Esophagus squamous epithelium (tissue), 5 donors: ENCODE data around the gene EPB41L4A. TPM values are rescaled to one million over a fixed set of nuclear protein-coding genes. Genes with fewer than 3 reads are reported as not detected.

Experiments used
- DNase-seq: peaks from one replicate; lab custom pipeline; 2025; lab: John Stamatoyannopoulos, UW
- H3K27ac ChIP-seq, 4 donors: fragments of 200-600 bp; sonication (generic); one replicate each; pipeline ENCODE4 v1.5.1; 2016 to 2019; ENCODE audit warnings: mild to moderate bottlenecking in 1 of 4
- H3K27me3 ChIP-seq, 4 donors: fragments of 200-600 bp; sonication (generic); 1 replicate in 3 of 4; 2 replicates in 1 of 4; pipeline versions ENCODE4 v1.5.1 to v1.6.0; 2017 to 2021; ENCODE audit warnings: antibody characterized with exemption in 1 of 4
- H3K36me3 ChIP-seq, 3 donors: fragments of 200-600 bp; sonication (generic); one replicate each; pipeline ENCODE4 v1.5.1; 2016 to 2019
- H3K4me1 ChIP-seq, 3 donors: fragments of 200-600 bp; sonication (generic); one replicate each; pipeline ENCODE4 v1.5.1; 2017 to 2019
- H3K4me3 ChIP-seq, 4 donors: fragments of 200-600 bp; sonication (generic); 1 replicate in 3 of 4; 2 replicates in 1 of 4; pipeline ENCODE4 v1.5.1; 2016 to 2019; ENCODE audit warnings: mild to moderate bottlenecking in 2 of 4, moderate library complexity in 1 of 4
- H3K9me3 ChIP-seq, 3 donors: fragments of 200-600 bp; sonication (generic); one replicate each; pipeline ENCODE4 v1.5.1; 2016 to 2019
- POLR2A ChIP-seq, 4 donors: fragments of 450-650 bp; IDR thresholded peaks; one replicate each; pipeline ENCODE4 v1.6.1; 2017; ENCODE audit warnings: antibody characterized with exemption in 4 of 4, mild to moderate bottlenecking in 4 of 4, moderate library complexity in 3 of 4
- WGBS, 2 donors: methylation state at CpG; one replicate each; pipeline ENCODE4 v1.1.5; 2018; 5-methylcytosine and 5-hydroxymethylcytosine counted together
- intact Hi-C: fragments of 100-400 bp; cut with DNase I; formaldehyde crosslinking; loops from one replicate; pipeline ENCODE4 v1.15.0; 2022
- total RNA-seq, 4 donors: library from RNA; depleted of rRNA; stranded (reverse); fragments of >200 nt; gene quantifications; one replicate each; pipeline ENCODE4 v1.1.0, GENCODE V29; 2016
- TF ChIP-seq, protein P1 (sequence below), 6 experiments: fragments of 450-650 bp in 4 of 6; fragments of 200-600 bp in 2 of 6; sonication (generic) in 2 of 6; IDR thresholded peaks; one replicate each; pipeline ENCODE4 v1.5.1; 2016 to 2019; ENCODE audit warnings: antibody characterized with exemption in 6 of 6, mild to moderate bottlenecking in 4 of 6, moderate library complexity in 4 of 6
- donor health status: DM: yes; HTN: yes; CAD: no.

Gene EPB41L4A
- total RNA-seq, 4 donors from 2014 or later = 18.9 to 25.9 (median 20.7) TPM

GRCh38 chr5:112149727-112150126, 269.4 kb downstream of the EPB41L4A start:
- intact Hi-C loops = loop anchor here (5.0 to 10.0 kb wide), 2 partner anchors 602 to 995 kb away; no protein-coding TSS in a partner anchor
- WGBS, 2 donors = 86 to 87% methylated on average over 4 of the region's 4 CpGs

GRCh38 chr5:112146323-112147226, 272.5 kb downstream of the EPB41L4A start:
- intact Hi-C loops = loop anchor here (5.0 to 10.0 kb wide), 2 partner anchors 599 to 992 kb away; no protein-coding TSS in a partner anchor
- TF ChIP-seq POLR2A (IDR thresholded peaks at IDR 0.05) = no peak
- TF ChIP-seq, protein P1, sequence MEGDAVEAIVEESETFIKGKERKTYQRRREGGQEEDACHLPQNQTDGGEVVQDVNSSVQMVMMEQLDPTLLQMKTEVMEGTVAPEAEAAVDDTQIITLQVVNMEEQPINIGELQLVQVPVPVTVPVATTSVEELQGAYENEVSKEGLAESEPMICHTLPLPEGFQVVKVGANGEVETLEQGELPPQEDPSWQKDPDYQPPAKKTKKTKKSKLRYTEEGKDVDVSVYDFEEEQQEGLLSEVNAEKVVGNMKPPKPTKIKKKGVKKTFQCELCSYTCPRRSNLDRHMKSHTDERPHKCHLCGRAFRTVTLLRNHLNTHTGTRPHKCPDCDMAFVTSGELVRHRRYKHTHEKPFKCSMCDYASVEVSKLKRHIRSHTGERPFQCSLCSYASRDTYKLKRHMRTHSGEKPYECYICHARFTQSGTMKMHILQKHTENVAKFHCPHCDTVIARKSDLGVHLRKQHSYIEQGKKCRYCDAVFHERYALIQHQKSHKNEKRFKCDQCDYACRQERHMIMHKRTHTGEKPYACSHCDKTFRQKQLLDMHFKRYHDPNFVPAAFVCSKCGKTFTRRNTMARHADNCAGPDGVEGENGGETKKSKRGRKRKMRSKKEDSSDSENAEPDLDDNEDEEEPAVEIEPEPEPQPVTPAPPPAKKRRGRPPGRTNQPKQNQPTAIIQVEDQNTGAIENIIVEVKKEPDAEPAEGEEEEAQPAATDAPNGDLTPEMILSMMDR (IDR thresholded peaks at IDR 0.05) = peak; percentile 74 to 93 (median 84)
- no peaks in the 10 kb centered on the region for H3K27me3 ChIP-seq
- no peaks in the 10 kb centered on the region for H3K9me3 ChIP-seq
- no peak overlapping the region for H3K27ac ChIP-seq
- H3K4me1 ChIP-seq = peaks cover 0 to 30% (median 3%) of the 10 kb centered on the region in 3 donors
- 28 to 46% methylated on average over 6 of the region's 6 CpGs for whole genome bisulfite sequencing, 2 donors
- H3K36me3 ChIP-seq = no peaks in the 10 kb centered on the region
- DNase-seq = no peak
- no peak overlapping the region for H3K4me3 ChIP-seq

More at GRCh38 chr5:112149727-112150126, 269.4 kb downstream of the EPB41L4A start:
- DNase-seq = no peak
- TF ChIP-seq, protein P1 (IDR thresholded peaks at IDR 0.05) = no peak
- no peak for TF ChIP-seq POLR2A (IDR thresholded peaks at IDR 0.05)
- Histone ChIP-seq H3K27me3 (no peaks in the 10 kb centered on the region), H3K36me3 (no peaks in the 10 kb centered on the region), H3K4me3 (no peak overlapping the region), H3K9me3 (no peaks in the 10 kb centered on the region), H3K27ac (no peak overlapping the region), H3K4me1 (peaks cover 0 to 12% (median 0%) of the 10 kb centered on the region in 3 donors)

DNA sequence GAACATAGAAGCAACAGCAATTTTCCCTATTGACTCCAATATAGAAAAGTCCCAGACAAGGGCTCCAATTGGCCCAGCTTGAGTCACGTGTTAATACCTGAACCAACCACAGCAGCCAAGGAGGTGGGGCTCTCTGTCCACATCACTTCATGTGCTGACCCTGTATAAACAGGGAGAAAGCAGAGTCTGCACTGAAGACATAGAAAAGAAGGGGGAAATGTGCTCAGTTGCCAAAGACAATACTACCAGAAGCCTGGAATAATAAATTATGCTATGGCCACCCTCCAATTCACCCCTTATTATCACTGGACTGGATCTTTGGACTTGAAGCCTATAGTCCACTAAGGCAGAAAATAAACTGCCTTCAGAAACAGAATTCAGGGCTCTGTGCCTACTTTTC, 275.4 kb downstream of the EPB41L4A start:
- 67 to 100% methylated on average over 1 of the region's 1 CpG for WGBS, 2 donors
- TF ChIP-seq POLR2A (IDR thresholded peaks at IDR 0.05) = no peak
- TF ChIP-seq, protein P1 (IDR thresholded peaks at IDR 0.05) = no peak
- Histone ChIP-seq H3K36me3 (no peaks in the 10 kb centered on the region), H3K27me3 (no peaks in the 10 kb centered on the region), H3K4me1 (peaks cover 0 to 30% (median 3%) of the 10 kb centered on the region in 3 donors), H3K27ac (no peak overlapping the region), H3K4me3 (no peak overlapping the region), H3K9me3 (no peaks in the 10 kb centered on the region)
- intact Hi-C loops = loop anchor here (10.0 kb wide), 1 partner anchor 989 kb away; no protein-coding TSS in a partner anchor
- no peak for DNase-seq

- TF ChIP-seq POLR2A (IDR thresholded peaks at IDR 0.05) = no peak
- TF ChIP-seq, protein P1 (IDR thresholded peaks at IDR 0.05) = no peak
- no peak overlapping the region for H3K27ac ChIP-seq
- WGBS, 2 donors = 27 to 32% methylated on average over 2 to 3 of the region's 3 CpGs
- DNase-seq = no peak
- H3K36me3 ChIP-seq = no peaks in the 10 kb centered on the region
- no peak overlapping the region for H3K4me3 ChIP-seq
- no peaks in the 10 kb centered on the region for H3K27me3 ChIP-seq
- H3K4me1 ChIP-seq = peaks cover 0 to 30% (median 3%) of the 10 kb centered on the region in 3 donors
- H3K9me3 ChIP-seq = no peaks in the 10 kb centered on the region
- intact Hi-C loops = loop anchor here (10.0 kb wide), 1 partner anchor 988 kb away; no protein-coding TSS in a partner anchor
These were observed 276.3 kb downstream of the EPB41L4A start for GRCh38 chr5:112142769-112143270.
